GM19035 (cell line): ENCODE results near the gene SSTR5.
"Not testable (repeated sequence)": the region's sequence is repeated elsewhere in the genome, so short reads cannot be mapped to it uniquely, and the experiment has no call there.

Experiments
- ATAC-seq: cut with Tn5 transposase; IDR thresholded peaks from one replicate; pipeline ENCODE4 v1.9.1; 2021; ENCODE audit not compliant: unreplicated experiment

Gene SSTR5

DNA sequence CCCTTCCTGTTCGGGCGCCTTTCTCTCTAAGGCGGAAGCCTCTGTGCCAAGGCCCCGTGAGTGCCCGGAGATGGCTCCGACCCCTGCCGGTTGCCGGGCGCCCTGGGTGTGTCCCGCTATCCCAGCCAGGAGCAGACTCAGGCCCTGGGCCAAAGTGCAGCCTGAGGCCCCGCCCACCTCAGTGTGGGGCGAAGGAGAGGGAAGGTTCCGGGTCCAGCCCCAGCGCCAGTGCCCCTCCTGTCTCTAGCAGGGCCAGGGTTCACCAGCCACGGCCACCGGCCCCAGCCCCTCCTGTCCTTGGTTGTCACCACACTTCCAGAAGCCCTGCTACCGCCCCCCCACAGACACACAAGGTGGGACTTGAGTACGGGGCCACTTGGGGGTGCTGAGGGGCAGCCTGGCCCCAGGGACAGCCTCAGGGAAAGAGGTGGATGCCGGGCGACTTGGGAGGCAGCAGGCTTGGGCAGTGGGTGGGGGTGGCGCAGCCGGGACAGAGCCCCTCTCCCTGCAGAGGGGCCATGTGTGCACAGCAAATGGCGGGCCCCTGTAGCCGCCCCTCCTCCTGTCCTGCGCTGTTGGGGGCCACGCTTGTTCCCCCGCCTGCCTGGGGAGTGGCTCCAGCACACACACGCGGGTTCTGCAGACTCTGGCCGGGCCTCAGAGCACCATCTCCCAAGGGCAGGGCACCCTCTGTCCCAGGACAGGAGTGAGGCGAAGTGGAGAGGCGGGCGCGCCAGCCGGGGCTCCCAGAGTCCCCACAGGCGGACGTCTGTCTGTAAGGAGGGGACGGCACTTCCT is 17.5 kb downstream of the SSTR5 start:
- ATAC-seq, result no peak

DNA sequence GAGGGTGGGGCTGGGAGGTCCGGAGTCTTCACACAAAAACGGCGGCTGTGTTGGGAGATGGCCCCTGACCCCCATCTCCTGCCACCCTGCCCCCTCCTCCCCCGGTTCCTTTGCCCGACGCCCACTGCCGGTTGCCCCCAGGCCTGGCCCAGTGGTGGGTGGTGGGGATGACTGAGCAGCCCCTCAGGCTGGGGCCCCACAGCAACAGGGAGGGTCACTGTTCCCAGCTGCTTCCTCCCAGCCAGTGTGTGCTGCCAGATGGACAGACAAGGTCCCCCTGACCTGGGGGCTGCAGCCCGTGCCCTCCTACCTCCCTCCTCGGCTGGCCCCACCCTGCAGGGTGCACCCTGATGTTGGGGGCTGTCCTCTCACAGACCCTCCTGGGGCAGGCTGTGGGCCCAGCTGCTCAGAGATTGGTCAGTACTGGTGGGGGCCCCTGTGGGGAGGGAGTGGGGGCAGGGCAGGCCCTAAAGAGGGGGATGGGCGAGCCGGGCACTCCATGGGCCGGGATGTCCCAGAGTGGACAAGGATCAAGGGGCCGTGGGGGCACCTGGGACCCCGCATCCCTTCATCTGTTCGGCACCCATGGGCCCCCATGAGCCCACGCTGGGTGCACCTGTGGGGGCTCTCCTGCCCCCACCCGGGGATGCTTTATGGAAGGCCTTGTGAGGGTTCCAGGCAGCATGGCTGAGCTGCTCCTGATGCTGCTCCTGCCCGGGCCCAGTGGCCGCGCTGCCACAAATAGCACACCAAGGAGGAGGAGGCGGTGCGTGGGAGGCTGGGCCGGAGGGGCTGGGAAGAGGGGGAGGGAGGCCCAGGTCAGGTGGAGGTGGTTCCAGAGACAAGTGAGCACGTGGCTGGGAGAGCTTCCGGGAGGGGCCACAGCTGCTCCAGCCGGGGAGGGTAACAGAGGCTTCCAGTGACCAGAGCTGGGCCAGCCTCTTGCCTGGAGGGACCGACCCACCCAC is 18.4 kb downstream of the SSTR5 start:
- ATAC-seq, result no peak

DNA sequence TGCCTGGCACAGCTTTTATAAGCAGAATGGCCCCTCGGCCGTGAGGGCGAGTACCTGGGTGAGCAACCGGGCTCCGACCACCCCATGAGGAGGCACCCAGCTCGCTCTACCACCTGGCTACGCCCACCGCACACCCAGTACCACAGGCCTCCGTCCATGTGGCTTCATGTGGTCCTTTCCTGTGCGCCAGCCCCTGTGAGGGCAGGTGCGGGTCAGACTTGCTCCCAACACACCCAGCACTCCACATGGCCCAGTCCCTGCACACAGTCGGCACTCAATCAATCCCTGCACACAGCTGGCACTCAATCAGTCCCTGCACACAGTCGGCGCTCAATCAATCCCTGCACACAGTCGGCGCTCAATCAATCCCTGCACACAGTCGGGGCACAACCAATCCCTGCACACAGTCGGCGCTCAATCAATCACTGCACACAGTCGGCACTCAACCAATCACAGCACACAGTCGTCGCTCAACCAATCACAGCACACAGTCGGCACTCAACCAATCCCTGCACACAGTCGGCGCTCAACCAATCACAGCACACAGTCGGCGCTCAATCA is 19.5 kb downstream of the SSTR5 start:
- no peak for ATAC-seq

DNA sequence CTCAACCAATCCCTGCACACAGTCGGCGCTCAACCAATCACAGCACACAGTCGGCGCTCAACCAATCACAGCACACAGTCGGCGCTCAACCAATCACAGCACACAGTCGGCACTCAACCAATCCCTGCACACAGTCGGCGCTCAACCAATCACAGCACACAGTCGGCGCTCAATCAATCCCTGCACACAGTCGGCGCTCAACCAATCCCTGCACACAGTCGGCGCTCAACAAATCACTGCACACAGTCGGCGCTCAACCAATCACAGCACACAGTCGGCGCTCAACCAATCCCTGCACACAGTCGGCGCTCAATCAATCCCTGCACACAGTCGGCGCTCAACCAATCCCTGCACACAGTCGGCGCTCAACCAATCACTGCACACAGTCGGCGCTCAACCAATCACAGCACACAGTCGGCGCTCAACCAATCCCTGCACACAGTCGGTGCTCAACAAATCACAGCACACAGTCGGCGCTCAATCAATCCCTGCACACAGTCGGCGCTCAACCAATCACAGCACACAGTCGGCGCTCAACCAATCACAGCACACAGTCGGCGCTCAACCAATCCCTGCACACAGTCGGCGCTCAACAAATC is 20.2 kb downstream of the SSTR5 start:
- ATAC-seq, result not testable (repeated sequence)

DNA sequence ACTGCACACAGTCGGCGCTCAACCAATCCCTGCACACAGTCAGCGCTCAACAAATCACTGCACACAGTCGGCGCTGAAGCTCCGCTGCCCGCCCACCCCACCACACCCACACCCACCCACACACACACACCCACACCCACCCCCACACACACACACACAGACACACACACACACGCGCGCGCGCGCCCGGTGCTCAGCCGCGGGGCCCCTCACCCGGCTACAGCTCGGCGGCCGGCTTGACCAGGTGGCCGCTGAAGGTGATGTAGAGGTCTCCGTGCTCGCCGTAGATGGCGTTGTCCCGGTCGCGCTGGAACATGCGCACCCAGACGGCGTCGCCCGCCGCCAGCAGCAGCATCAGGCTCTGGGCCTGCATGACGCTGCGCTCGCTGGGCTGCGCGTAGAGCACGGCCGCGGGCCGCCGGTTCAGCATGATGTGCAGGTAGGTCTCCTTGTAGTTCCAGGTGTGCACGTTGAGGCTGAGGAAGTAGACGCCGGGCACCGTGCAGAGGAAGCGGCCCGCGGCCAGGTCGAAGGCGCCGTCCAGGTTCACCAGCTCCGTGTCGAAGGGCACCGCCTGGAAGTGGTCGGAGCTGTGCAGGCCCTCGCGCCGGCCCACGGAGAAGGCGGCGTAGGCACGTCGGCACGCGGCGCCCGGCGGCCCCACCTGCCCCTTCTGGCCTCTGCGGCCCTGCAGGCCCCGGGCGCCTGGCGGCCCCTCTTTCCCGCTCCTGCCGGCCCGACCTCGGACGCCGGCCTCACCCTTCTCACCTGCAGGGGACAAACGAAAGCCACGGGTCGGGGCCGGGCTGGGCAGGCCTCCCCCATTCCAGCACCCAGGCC is 21.0 kb downstream of the SSTR5 start:
- ATAC-seq, result no peak

DNA sequence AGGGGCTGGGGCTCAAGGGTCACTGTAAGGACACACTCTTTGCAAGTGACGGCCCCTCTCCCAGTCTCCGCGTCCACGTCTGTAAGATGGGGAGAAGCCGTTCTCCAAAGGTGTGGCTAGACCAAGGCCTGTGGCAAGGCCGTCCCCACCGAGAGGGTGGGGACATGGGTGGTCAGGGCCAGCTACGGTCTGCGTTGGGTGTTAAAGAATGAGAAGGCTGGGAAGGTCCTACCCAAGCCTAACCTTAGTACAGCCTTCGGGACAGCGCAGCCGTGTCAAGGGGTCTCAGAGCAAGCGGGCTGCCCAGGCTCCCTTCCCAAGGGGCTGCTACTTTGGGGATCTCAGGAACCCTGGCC is 21.6 kb downstream of the SSTR5 start:
- ATAC-seq, result no peak

DNA sequence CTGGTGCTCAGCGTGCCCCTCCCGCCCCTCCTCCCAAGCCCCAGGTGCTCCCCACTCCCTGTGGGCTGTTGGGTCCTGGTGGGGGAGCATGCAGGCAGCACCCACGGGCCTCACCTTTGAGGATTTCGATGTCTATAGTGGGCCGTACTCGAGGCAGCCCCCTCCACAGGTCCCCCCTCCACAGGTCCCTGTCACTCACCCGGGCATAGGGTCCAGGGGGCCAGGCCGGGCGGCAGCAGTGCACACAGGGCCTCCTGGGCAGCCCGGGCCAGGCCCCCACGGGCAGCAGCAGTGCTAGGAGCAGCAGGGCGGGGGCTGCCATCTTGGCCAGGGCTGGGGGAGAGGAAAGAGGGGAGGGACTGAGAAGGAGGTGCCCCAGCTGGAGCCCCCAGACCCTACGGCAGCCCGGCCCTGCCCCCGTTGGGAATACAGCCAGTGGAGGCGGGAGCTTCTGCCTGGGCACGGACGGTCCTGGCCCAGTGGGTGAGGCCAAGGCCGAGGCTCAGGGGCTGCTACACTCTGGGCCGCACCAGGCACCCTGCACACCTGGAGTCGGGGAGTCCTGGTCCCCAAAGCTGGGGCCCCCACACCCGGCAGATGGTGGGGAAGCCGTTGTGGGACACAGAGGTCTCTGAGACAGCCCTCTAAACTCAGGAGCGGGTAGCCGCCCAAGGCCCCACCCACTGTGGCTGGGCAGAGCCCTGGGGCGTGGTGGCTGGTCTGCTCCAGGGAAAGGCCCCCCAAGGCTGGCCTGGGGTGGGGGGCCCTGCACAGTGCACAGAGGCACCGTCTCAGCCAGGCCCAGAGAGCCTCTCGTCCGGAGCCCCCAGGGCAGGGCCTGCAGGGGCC is 22.3 kb downstream of the SSTR5 start:
- ATAC-seq, result no peak

DNA sequence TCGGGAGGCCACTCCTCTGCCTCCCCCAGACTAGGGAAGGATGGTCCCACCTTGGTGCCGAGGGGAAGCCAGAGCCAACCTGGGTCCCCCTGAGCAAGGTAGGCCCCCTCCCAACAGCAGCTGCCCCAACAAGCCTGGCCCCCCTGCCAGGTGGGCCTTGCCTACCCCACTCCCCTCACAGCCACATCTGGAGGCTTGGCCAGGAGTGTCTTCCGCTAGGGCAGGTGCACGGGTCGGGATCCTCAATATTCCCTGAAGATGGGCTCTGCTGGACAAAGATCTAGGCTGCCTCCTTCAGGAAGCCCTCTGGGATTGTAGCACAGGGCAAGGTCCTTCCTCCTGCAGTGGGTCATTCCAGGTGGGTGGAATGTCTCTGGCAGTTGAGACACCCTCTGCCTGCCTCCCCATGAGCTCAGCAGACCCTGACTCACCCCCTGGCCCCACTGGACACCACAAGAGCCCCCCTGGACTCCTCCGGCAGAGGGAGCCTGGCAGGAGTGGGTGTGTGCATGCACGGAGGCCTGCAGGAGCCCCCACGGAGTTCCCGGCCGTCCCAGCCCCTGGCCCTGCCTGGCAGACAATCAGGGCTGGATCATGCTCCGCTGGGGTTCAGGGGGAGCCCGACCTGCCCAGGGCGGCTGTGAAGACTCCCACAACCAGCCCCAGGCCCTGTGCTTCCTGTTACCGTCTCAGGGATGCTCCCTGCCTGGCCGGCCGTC is 23.1 kb downstream of the SSTR5 start:
- no peak for ATAC-seq

DNA sequence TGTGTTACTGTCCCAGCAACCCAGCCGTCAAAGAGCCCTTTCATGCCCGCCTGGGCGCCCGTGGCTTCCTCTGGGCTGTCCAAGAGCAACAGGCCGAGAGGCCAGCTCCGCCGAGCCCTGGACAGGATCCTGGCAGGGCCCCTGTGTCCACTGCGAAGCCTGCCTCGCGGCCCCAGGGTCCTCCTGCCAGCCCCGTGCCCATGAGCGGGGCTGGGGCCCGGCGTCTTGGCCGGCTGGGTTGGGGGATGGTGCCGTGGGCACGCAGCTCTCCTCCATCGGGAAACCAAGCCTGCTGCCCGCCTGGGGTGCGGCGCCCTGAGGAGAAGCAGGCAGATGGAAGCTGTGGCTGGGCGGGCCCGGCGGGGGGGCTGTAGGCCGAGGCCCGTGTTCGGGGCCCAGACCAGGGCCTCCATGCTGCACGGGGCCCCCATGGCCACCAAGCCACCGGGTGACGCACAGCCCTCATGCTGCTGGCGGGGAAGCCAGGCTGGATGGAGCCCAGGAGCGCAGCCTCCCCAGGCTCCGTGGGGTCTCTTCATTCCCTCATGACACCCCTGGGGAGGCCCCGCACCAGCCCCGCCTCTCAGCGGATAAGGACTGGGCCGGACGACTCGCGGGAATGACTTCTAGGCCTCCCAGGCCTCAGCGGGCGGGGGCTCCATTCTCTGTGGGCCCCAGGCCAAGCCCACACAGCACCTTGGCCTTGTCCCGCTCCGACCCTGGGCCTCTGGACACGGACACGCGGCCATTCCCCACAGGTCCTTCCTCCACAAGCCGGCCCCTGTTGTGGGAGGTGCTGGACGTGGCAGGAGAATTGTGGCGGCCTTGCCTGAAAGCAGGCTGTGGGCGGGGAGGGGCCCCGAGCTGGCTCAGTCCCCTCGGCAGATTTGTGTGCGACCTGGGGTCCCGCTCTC is 23.9 kb downstream of the SSTR5 start, which contains the start of gene C1QTNF8:
Gene C1QTNF8, minus strand, starts transcription at position 76 of the 914 bp plus-strand sequence. CDS start 1,322 bp downstream, outside the sequence.
- no peak for ATAC-seq

DNA sequence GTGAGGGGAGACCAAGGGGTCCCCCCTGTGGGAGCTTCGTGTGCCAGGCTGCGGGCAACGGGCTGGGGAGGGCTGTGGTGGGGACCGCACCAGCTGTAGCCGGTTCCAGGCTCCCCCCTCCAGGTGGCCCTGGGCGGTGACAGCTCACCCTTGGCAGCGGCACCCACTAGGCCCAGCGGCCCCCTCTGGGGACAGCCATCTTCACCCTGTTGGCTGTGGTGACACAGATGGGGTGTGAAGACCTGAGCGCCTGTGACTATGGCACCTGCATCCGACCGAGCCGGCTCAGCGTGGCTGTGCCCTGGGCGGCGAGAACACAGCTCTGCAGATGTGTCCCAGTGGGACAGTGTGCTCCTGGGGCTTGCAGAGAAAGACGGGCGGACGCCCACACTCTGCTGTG is 24.6 kb downstream of the SSTR5 start:
- no peak for ATAC-seq

DNA sequence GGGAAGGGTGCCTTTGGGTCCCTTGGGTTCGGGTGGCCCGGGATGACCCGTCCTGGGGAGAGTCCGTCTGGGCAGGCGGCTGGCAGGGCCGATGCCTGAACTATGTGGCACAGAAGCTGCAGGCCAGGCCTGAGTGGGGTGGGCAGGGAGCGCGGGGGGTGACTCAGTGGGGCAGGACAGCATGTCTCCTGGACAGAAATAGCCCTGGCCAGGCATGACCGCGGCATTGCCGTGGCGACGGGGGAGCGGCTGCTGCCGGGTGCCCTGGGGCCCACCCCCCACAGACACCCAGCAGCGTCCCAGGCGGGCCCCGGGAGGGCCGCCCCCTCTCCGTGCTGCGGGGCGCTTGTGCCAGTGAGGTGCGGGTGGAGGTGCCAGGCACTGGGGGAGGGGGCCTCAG is 25.3 kb downstream of the SSTR5 start:
- no peak for ATAC-seq

DNA sequence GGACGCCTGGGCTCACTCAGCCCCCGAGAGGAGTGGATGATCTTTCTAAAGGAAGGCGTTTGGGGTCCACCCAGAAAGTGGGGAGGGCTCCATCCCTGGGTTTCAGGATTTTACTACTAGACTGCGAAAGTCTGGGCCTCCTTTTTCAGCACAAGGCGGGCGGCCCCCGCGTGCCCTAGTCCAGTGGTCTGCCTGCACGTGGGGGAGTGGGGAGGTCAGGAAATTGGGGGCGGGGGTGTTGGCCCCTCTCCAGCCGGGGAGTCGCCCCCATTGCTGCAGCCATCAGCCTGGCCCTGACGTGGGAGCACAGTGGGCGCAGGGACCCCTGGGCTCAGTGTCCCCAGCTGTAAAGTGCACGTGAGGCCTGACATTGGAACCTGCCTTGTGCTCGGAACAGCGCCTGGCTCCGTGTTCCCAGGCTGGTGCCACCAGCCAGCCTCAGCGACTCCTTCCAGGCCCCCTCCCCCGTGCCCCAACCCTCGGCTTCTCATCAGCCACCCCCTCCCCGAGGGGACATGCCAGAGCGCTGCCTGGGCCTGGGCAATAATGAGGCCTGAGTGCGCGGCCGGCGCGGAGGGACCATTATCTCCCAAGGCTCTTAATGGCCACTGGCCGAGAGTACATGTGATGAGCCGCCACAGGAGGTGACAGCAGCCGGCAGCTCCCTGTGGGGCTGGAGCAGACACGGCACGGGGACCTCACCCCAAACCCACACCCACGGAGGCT is 25.9 kb downstream of the SSTR5 start:
- no peak for ATAC-seq

DNA sequence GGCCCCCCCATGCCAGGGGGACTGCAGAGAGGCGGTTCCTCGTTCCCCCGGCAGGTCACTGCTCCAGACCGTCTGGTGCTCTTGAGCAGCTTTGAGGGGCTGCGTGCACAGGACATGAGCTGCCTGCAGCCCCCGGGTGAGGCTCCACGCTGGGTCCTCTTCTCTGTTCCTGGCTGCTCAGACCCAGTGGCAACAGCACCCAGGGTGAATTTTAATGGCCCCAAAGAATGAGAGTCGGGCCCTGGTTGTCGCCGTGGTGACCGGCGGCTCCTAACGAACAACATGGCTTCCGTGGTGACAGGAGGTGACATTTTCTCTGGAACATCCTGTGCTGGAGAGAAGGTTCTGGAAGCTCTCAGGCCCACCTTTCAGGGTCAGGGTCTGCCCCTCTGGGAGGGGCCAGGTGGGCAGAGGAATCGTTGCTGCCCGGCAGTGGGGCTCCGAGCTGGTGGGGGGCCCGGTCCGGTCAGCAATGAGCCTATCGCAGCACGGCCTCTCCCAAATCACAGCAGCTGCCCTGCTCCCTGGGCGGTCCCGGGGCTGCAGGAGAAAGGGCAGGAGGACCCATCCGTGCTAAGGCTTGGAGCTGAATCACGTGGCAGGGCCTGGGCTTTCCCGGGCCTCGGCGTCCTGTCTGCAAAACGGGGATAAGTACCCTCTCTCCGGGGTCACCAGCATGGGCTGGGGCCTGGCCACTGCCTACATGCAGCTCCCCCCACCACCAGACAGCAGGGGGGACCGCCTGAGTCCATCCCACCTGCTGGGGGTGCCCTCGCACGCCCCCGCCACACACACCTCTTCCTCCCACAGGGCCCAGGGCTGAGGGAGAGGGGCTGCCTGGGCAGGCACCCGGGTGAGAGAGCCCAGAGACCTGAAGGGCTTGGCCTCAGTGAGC is 26.9 kb downstream of the SSTR5 start:
- ATAC-seq, result no peak

DNA sequence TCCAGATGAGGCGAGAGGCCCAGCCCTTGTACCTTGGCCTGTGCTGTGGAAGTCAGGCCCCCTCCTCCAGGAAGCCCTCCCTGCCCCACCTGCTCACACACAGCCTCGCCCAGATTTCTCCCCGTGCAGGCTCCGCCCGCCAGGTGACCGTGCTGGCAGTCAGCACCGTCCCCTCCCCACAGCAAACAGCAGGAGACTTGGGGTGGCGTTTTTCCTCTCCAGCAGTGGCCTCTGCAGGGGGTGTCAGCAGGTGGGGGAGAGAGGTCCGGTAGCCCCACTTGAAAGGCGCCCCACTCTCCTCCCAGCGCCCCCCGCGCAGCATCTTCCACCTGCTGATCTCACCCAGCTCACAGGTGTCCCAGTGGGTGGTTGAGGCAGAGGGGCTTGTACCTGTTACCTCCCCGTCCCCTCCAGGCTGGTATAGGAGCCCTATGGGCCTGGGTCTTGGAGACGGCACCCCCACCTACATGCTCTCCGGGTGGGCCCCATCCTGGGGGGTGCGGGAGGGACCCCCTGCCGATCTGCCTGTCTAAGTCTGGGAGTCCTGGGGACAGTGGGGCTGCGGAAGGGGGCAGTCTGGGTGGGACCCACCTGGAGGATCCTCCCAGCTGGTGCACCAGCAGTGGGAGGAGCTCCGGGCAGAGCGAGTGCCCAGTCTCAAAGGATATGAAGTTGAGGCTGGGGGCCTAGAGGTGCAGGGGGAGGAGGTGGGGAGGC is 27.7 kb downstream of the SSTR5 start:
- ATAC-seq, result no peak

DNA sequence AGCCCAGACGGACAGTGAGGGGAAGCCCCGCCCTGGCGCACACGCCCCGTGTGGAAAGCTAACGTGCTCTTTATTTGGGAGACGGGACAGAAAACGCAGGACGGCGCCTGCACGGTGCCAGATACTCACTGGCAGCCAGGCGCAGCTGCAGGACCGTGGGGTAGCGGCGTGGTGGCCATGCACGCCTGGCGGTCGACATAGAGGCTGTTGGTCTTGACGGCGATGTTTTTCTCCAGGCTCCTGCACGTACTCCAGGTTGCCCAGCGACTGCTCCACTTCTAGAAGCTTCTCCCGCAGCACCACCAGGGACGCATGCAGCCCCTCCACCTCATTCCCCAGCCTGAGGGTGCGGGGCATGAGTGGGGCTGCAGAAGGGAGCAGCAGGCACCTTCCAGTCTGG is 28.6 kb downstream of the SSTR5 start:
- no peak for ATAC-seq
